ENCODE measurements around the gene SLC7A11.

DNA sequence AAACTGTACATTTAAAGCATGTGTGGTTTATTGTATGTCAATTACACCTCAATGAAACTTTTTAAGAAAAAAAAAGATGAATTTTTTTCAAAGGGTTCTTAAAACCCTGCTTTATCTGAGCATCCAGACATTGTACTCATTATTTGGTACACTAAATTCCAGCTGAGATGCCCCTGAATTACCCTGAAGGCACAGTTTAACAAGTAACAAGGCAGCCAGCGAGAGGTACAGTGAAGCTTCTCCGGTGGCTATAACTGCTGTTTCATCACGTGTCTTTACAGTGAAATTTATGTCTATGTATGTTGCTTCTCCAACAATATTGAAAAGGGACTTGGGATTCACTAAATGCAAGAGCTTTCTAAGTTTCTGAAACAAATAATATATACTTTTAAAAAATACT, 15.8 kb downstream of the SLC7A11 start:
- TF ChIP-seq, protein P1, sequence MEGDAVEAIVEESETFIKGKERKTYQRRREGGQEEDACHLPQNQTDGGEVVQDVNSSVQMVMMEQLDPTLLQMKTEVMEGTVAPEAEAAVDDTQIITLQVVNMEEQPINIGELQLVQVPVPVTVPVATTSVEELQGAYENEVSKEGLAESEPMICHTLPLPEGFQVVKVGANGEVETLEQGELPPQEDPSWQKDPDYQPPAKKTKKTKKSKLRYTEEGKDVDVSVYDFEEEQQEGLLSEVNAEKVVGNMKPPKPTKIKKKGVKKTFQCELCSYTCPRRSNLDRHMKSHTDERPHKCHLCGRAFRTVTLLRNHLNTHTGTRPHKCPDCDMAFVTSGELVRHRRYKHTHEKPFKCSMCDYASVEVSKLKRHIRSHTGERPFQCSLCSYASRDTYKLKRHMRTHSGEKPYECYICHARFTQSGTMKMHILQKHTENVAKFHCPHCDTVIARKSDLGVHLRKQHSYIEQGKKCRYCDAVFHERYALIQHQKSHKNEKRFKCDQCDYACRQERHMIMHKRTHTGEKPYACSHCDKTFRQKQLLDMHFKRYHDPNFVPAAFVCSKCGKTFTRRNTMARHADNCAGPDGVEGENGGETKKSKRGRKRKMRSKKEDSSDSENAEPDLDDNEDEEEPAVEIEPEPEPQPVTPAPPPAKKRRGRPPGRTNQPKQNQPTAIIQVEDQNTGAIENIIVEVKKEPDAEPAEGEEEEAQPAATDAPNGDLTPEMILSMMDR (IDR thresholded peaks at IDR 0.05; ENCODE audit: insufficient read depth, low read depth, low read length): no peak
- TF ChIP-seq EZH2 (IDR thresholded peaks at IDR 0.05; ENCODE audit: insufficient read depth, low read length): no peak

Data from astrocyte (in vitro differentiated cells and primary cell).